H9 (cell line): ENCODE measurements around the gene FBXL15. TPM values are rescaled to one million over a fixed set of nuclear protein-coding genes. Genes with fewer than 3 reads are reported as not detected.
"Not testable (repeated sequence)": the region's sequence is repeated elsewhere in the genome, so short reads cannot be mapped to it uniquely, and the experiment has no call there.

Experiments used
- DNase-seq: peaks from one replicate; pipeline ENCODE4 v3.0.0-alpha.2; 2017
- H2AFZ ChIP-seq: one replicate; pipeline ENCODE4 v1.6.1; 2013; ENCODE audit warnings: mild to moderate bottlenecking, low read length, control low read depth, moderate library complexity
- H2AK5ac ChIP-seq: 2 replicates; pipeline ENCODE4 v1.6.1; 2013; ENCODE audit warnings: low read length, control low read depth, mixed read lengths; ENCODE audit not compliant: insufficient read length
- H2BK120ac ChIP-seq: one replicate; pipeline ENCODE4 v1.6.1; 2013; ENCODE audit warnings: low read depth, mild to moderate bottlenecking, low read length, control low read depth, inconsistent platforms; ENCODE audit not compliant: poor library complexity, severe bottlenecking
- H2BK12ac ChIP-seq: 2 replicates; pipeline ENCODE4 v1.6.1; 2013; ENCODE audit warnings: low read length, control low read depth, mixed read lengths, low read depth; ENCODE audit not compliant: insufficient read length
- H2BK15ac ChIP-seq: 2 replicates; pipeline ENCODE4 v1.6.1; 2013; ENCODE audit warnings: low read depth, low read length, control low read depth
- H2BK20ac ChIP-seq: one replicate; pipeline ENCODE4 v1.6.1; 2013; ENCODE audit warnings: low read depth, mild to moderate bottlenecking, low read length, control low read depth, inconsistent platforms; ENCODE audit not compliant: poor library complexity, severe bottlenecking
- H2BK5ac ChIP-seq: 2 replicates; pipeline ENCODE4 v1.6.1; 2013; ENCODE audit warnings: low read length, control low read depth, mixed read lengths; ENCODE audit not compliant: insufficient read length
- H3K14ac ChIP-seq: 2 replicates; pipeline ENCODE4 v1.6.1; 2013; ENCODE audit warnings: low read length, control low read depth; ENCODE audit not compliant: insufficient read depth
- H3K18ac ChIP-seq: 2 replicates; pipeline ENCODE4 v1.6.1; 2013; ENCODE audit warnings: low read depth, mild to moderate bottlenecking, mixed read lengths, low read length, control low read depth; ENCODE audit not compliant: insufficient read length
- H3K23ac ChIP-seq: 2 replicates; pipeline ENCODE4 v1.6.1; 2013; ENCODE audit warnings: low read length, control low read depth, mixed read lengths, low read depth; ENCODE audit not compliant: insufficient read length
- H3K23me2 ChIP-seq: 2 replicates; pipeline ENCODE4 v1.6.1; 2013; ENCODE audit warnings: low read depth, mild to moderate bottlenecking, mixed read lengths, low read length, control low read depth; ENCODE audit not compliant: insufficient read length, poor library complexity, severe bottlenecking
- H3K27ac ChIP-seq: 2 replicates; pipeline ENCODE4 v1.5.1; 2013; ENCODE audit warnings: low read length, control low read depth, mixed read lengths, low read depth; ENCODE audit not compliant: insufficient read length
- H3K27me3 ChIP-seq: 2 replicates; pipeline ENCODE4 v1.6.1; 2013; ENCODE audit warnings: low read length, control low read depth, inconsistent platforms; ENCODE audit not compliant: insufficient read depth
- H3K4ac ChIP-seq: 2 replicates; pipeline ENCODE4 v1.6.1; 2013; ENCODE audit warnings: low read depth, mild to moderate bottlenecking, control low read depth, inconsistent platforms, low read length, moderate library complexity
- H3K4me1 ChIP-seq: 2 replicates; pipeline ENCODE4 v1.6.1; 2013; ENCODE audit warnings: low read length, control low read depth, inconsistent platforms; ENCODE audit not compliant: insufficient read depth
- H3K4me2 ChIP-seq: 2 replicates; pipeline ENCODE4 v1.6.1; 2013; ENCODE audit warnings: low read length, control low read depth, mixed read lengths; ENCODE audit not compliant: insufficient read length, insufficient read depth
- H3K56ac ChIP-seq: 2 replicates; pipeline ENCODE4 v1.6.1; 2013; ENCODE audit warnings: low read depth, mild to moderate bottlenecking, mixed read lengths, low read length, control low read depth; ENCODE audit not compliant: insufficient read length
- H3K79me1 ChIP-seq: 2 replicates; pipeline ENCODE4 v1.6.1; 2013; ENCODE audit warnings: low read depth, mild to moderate bottlenecking, moderate library complexity, low read length, control low read depth, inconsistent platforms; ENCODE audit not compliant: insufficient read depth, poor library complexity, severe bottlenecking
- H3K79me2 ChIP-seq: 2 replicates; pipeline ENCODE4 v1.6.1; 2013; ENCODE audit warnings: low read length, control low read depth, inconsistent platforms; ENCODE audit not compliant: insufficient read depth
- H3K9ac ChIP-seq: 2 replicates; pipeline ENCODE4 v1.6.1; 2013; ENCODE audit warnings: low read length, control low read depth, mixed read lengths; ENCODE audit not compliant: insufficient read length; ENCODE audit errors: extremely low read depth
- H3K9me3 ChIP-seq: one replicate; pipeline ENCODE4 v1.6.1; 2013; ENCODE audit warnings: low read depth, low read length, inconsistent platforms; ENCODE audit not compliant: control insufficient read depth
- H3T11ph ChIP-seq: one replicate; pipeline ENCODE4 v1.6.1; 2013; ENCODE audit warnings: mild to moderate bottlenecking, low read length, control low read depth, inconsistent platforms
- H4K20me1 ChIP-seq: one replicate; pipeline ENCODE4 v1.6.1; 2013; ENCODE audit not compliant: control insufficient read depth, insufficient read length, insufficient read depth
- H4K5ac ChIP-seq: 2 replicates; pipeline ENCODE4 v1.6.1; 2013; ENCODE audit warnings: low read depth, mild to moderate bottlenecking, mixed read lengths, low read length, control low read depth; ENCODE audit not compliant: insufficient read length
- H4K8ac ChIP-seq: replicated peaks from 2 replicates; pipeline ENCODE4 v1.6.1; 2013; ENCODE audit warnings: low read length, control low read depth, mixed read lengths, low read depth; ENCODE audit not compliant: insufficient read length
- H4K91ac ChIP-seq: 2 replicates; pipeline ENCODE4 v1.6.1; 2013; ENCODE audit warnings: low read depth, mild to moderate bottlenecking, moderate library complexity, mixed read lengths, low read length, control low read depth; ENCODE audit not compliant: insufficient read length
- H3K27ac Mint-ChIP-seq, 3 experiments: 2 replicates in 2 of 3; 3 replicates in 1 of 3; pipeline ENCODE4 v1.8.0; 2020 to 2021; ENCODE audit warnings: mixed read lengths in 3 of 3, mild to moderate bottlenecking in 1 of 3, moderate library complexity in 1 of 3
- H3K27me3 Mint-ChIP-seq: 2 replicates; pipeline ENCODE4 v1.8.0; 2021; ENCODE audit warnings: low read depth, mild to moderate bottlenecking, moderate library complexity, mixed read lengths
- H3K36me3 Mint-ChIP-seq, 3 experiments: 2 replicates in 2 of 3; 3 replicates in 1 of 3; pipeline ENCODE4 v1.8.0; 2020 to 2021; ENCODE audit warnings: low read depth in 3 of 3, mixed read lengths in 3 of 3; ENCODE audit not compliant: insufficient read depth in 1 of 3
- H3K4me1 Mint-ChIP-seq, 2 experiments: 2 replicates each; pipeline ENCODE4 v1.8.0; 2020; ENCODE audit warnings: mixed read lengths in 2 of 2
- H3K4me3 Mint-ChIP-seq, 2 experiments: 2 replicates in 1 of 2; 3 replicates in 1 of 2; pipeline ENCODE4 v1.8.0; 2020 to 2021; ENCODE audit warnings: mild to moderate bottlenecking in 2 of 2, mixed read lengths in 2 of 2, moderate library complexity in 1 of 2
- H3K9me3 Mint-ChIP-seq, 2 experiments: 2 replicates in 1 of 2; 3 replicates in 1 of 2; pipeline ENCODE4 v1.8.0; 2020; ENCODE audit warnings: mild to moderate bottlenecking in 2 of 2, mixed read lengths in 2 of 2, moderate library complexity in 1 of 2
- WGBS: extraction: QIAGEN DNeasy Blood & Tissue Kit; methylation state at CpG from one replicate; pipeline ENCODE4 v1.1.7; 2013; ENCODE audit warnings: missing lambda C conversion rate, low lambda C conversion rate, mixed read lengths; ENCODE audit not compliant: insufficient read length; ENCODE audit errors: extremely low coverage; 5-methylcytosine and 5-hydroxymethylcytosine counted together
- total RNA-seq: library from RNA; stranded (reverse); gene quantifications from 2 replicates; pipeline ENCODE4 v1.2.1, GENCODE V29; 2021
- TF ChIP-seq, protein P1 (sequence below): fragments of 200-600 bp; sonication (generic); conservative IDR thresholded peaks from 3 replicates; pipeline ENCODE4 v1.8.0; 2021; ENCODE audit warnings: antibody characterized with exemption, mild to moderate bottlenecking

The FBXL15 gene
- total RNA-seq, 1 experiment from 2014 or later, result 9.1 TPM

GRCh38 chr10:102453502-102453901, 32.9 kb downstream of the FBXL15 start:
- no peak overlapping the region for H3K23ac ChIP-seq
- H2AK5ac ChIP-seq, result no peak overlapping the region
- H3K9me3 ChIP-seq, result no peaks in the 10 kb centered on the region
- no peak overlapping the region for H3K9ac ChIP-seq
- H2BK5ac ChIP-seq, result no peak overlapping the region
- H3K27ac ChIP-seq, result no peak overlapping the region
- TF ChIP-seq, protein P1, sequence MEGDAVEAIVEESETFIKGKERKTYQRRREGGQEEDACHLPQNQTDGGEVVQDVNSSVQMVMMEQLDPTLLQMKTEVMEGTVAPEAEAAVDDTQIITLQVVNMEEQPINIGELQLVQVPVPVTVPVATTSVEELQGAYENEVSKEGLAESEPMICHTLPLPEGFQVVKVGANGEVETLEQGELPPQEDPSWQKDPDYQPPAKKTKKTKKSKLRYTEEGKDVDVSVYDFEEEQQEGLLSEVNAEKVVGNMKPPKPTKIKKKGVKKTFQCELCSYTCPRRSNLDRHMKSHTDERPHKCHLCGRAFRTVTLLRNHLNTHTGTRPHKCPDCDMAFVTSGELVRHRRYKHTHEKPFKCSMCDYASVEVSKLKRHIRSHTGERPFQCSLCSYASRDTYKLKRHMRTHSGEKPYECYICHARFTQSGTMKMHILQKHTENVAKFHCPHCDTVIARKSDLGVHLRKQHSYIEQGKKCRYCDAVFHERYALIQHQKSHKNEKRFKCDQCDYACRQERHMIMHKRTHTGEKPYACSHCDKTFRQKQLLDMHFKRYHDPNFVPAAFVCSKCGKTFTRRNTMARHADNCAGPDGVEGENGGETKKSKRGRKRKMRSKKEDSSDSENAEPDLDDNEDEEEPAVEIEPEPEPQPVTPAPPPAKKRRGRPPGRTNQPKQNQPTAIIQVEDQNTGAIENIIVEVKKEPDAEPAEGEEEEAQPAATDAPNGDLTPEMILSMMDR, result no peak
- H4K8ac ChIP-seq, result no peak overlapping the region
- no peak overlapping the region for H3K4me2 ChIP-seq
- no peak overlapping the region for H3T11ph ChIP-seq
- no CpG with 5 or more reads among the region's 5 CpGs for WGBS
- H2BK12ac ChIP-seq, result no peak overlapping the region
- no peak overlapping the region for H2BK120ac ChIP-seq
- no peak overlapping the region for H2AFZ ChIP-seq
- H3K56ac ChIP-seq, result no peak overlapping the region
- Mint-ChIP-seq H3K4me3 (no peak overlapping the region), H3K27ac (peak overlapping the region; percentile 83 to 98 (median 95); a peak in 2 of 7 replicates), H3K9me3 (no peaks in the 10 kb centered on the region; a peak in 2 of 5 replicates), H3K36me3 (peaks cover 6 to 22% (median 7%) of the 10 kb centered on the region in 3 experiments), H3K4me1 (peaks cover 47 to 60% of the 10 kb centered on the region in 2 experiments), H3K27me3 (no peaks in the 10 kb centered on the region; the same call in 1 of the 2 replicates)
- peaks cover 3% of the 10 kb centered on the region for H3K79me1 ChIP-seq
- H3K27me3 ChIP-seq, result 0 out of 2 replicates have a peak, but pooled peaks cover 2% of the 10 kb centered on the region
- no peak overlapping the region for H3K14ac ChIP-seq
- H3K18ac ChIP-seq, result no peak overlapping the region
- no peak overlapping the region for H2BK20ac ChIP-seq
- no peak overlapping the region for H4K91ac ChIP-seq
- H3K4me1 ChIP-seq, result peaks cover 7% of the 10 kb centered on the region; the same call in 1 of the 2 replicates
- H2BK15ac ChIP-seq, result no peak overlapping the region
- no peaks in the 10 kb centered on the region for H4K20me1 ChIP-seq
- no peak for DNase-seq
- H3K23me2 ChIP-seq, result peaks cover 11% of the 10 kb centered on the region
- H3K4ac ChIP-seq, result no peak overlapping the region
- H3K79me2 ChIP-seq, result peaks cover 3% of the 10 kb centered on the region; the same call in 1 of the 2 replicates
- no peak overlapping the region for H4K5ac ChIP-seq

GRCh38 chr10:102454662-102455487, 34.2 kb downstream of the FBXL15 start:
- not testable (repeated sequence) for H3K4me1 ChIP-seq, H2AK5ac ChIP-seq, H3K79me2 ChIP-seq, H2BK12ac ChIP-seq, H3K9me3 Mint-ChIP-seq, H3T11ph ChIP-seq, H3K4me2 ChIP-seq, H2BK15ac ChIP-seq, H3K27ac ChIP-seq, H2BK120ac ChIP-seq, H3K79me1 ChIP-seq, H2AFZ ChIP-seq, H3K18ac ChIP-seq, H3K9me3 ChIP-seq, H3K27me3 Mint-ChIP-seq, H3K23me2 ChIP-seq, H3K9ac ChIP-seq, H2BK20ac ChIP-seq, H2BK5ac ChIP-seq, DNase-seq, H3K14ac ChIP-seq, H4K8ac ChIP-seq, H4K91ac ChIP-seq, H3K4ac ChIP-seq, H4K5ac ChIP-seq, H4K20me1 ChIP-seq, H3K56ac ChIP-seq, H3K23ac ChIP-seq, H3K27me3 ChIP-seq
- no CpG with 5 or more reads among the region's 13 CpGs for WGBS
- peak overlapping the region; percentile 84 to 98 (median 95) for H3K27ac Mint-ChIP-seq
- peaks cover 6 to 22% (median 7%) of the 10 kb centered on the region in 3 experiments for H3K36me3 Mint-ChIP-seq
- peaks cover 46 to 60% of the 10 kb centered on the region in 2 experiments for H3K4me1 Mint-ChIP-seq
- peak overlapping the region; percentile 36 to 68 for H3K4me3 Mint-ChIP-seq
